ENCODE measurements around the gene MCF2L2.

GRCh38 chr3:183332487-183332886, 95.9 kb downstream of the MCF2L2 start:
- TF ChIP-seq POLR2A (IDR thresholded peaks at IDR 0.05) (no peak), CTCF (IDR thresholded peaks at IDR 0.05) (no peak)
